MM.1S (cell line): ENCODE measurements around the gene ATP4A.

ENCODE experiments used
- EZH2 ChIP-seq: fragments of 300-600 bp; sonication (generic); optimal IDR thresholded peaks from 2 replicates; pipeline ENCODE3; 2017; ENCODE audit warnings: low read depth, mild to moderate bottlenecking, antibody characterized with exemption, low read length, mixed read lengths
- TF ChIP-seq, protein P1 (sequence below): fragments of 300-600 bp; sonication (generic); IDR thresholded peaks from 2 replicates; pipeline ENCODE4 v1.5.1; 2016; ENCODE audit warnings: antibody characterized with exemption, low read length, mixed read lengths

DNA sequence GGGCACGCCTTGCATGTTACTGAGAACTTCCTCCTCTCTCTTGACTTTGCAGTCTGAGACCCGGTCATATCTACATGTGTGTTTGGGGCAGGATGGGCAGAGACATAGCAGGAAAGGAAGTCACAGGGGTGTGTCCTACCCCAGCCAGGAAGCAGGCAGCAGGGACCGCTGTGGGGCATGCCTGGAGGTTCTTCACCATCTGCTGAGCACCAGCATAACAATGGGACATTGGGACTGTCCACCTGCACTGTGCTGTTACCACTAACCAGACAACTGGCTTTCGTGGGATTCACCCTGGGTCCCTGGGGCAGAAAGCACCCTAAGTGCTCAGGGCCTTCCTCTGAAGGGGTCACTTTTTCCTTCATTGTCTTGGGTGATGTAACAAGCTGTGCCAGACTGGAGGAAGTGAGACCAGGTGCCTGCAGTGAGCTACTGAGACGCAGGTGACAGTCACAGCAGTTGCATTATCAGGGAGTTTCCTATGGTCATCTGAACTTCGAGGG lies 46.4 kb upstream of the ATP4A start:
- TF ChIP-seq, protein P1, sequence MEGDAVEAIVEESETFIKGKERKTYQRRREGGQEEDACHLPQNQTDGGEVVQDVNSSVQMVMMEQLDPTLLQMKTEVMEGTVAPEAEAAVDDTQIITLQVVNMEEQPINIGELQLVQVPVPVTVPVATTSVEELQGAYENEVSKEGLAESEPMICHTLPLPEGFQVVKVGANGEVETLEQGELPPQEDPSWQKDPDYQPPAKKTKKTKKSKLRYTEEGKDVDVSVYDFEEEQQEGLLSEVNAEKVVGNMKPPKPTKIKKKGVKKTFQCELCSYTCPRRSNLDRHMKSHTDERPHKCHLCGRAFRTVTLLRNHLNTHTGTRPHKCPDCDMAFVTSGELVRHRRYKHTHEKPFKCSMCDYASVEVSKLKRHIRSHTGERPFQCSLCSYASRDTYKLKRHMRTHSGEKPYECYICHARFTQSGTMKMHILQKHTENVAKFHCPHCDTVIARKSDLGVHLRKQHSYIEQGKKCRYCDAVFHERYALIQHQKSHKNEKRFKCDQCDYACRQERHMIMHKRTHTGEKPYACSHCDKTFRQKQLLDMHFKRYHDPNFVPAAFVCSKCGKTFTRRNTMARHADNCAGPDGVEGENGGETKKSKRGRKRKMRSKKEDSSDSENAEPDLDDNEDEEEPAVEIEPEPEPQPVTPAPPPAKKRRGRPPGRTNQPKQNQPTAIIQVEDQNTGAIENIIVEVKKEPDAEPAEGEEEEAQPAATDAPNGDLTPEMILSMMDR: no peak
- no peak for TF ChIP-seq EZH2
